ENCODE data around the gene SMYD5.
"Not testable (repeated sequence)": the region's sequence is repeated elsewhere in the genome, so short reads cannot be mapped to it uniquely, and the experiment has no call there.

SMYD5 gene

GRCh38 chr2:73214120-73215035 is at the start of gene SMYD5:
TSS of gene SMYD5 (plus strand) at chr2:73214245. CDS start at chr2:73214267, 22 bp downstream.
- H3K4me3 ChIP-seq (replicated peaks; ENCODE audit: low read depth, low read length) = peak within 1 kb of the TSS; percentile 82
- DNase-seq (ENCODE audit: extremely low read depth, low read depth) = peak; percentile 50
- TF ChIP-seq, protein P1, sequence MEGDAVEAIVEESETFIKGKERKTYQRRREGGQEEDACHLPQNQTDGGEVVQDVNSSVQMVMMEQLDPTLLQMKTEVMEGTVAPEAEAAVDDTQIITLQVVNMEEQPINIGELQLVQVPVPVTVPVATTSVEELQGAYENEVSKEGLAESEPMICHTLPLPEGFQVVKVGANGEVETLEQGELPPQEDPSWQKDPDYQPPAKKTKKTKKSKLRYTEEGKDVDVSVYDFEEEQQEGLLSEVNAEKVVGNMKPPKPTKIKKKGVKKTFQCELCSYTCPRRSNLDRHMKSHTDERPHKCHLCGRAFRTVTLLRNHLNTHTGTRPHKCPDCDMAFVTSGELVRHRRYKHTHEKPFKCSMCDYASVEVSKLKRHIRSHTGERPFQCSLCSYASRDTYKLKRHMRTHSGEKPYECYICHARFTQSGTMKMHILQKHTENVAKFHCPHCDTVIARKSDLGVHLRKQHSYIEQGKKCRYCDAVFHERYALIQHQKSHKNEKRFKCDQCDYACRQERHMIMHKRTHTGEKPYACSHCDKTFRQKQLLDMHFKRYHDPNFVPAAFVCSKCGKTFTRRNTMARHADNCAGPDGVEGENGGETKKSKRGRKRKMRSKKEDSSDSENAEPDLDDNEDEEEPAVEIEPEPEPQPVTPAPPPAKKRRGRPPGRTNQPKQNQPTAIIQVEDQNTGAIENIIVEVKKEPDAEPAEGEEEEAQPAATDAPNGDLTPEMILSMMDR (IDR thresholded peaks at IDR 0.05; ENCODE audit: low read depth, low read length, missing control alignments) = no peak

GRCh38 chr2:73165978-73166377 is 48.1 kb upstream of the SMYD5 start:
- DNase-seq (ENCODE audit: extremely low read depth, low read depth); H3K4me3 ChIP-seq (replicated peaks; ENCODE audit: low read depth, low read length): not testable (repeated sequence)

GRCh38 chr2:73166813-73167212 is 47.2 kb upstream of the SMYD5 start:
- not testable (repeated sequence) for H3K4me3 ChIP-seq (replicated peaks; ENCODE audit: low read depth, low read length); DNase-seq (ENCODE audit: extremely low read depth, low read depth)

DNA sequence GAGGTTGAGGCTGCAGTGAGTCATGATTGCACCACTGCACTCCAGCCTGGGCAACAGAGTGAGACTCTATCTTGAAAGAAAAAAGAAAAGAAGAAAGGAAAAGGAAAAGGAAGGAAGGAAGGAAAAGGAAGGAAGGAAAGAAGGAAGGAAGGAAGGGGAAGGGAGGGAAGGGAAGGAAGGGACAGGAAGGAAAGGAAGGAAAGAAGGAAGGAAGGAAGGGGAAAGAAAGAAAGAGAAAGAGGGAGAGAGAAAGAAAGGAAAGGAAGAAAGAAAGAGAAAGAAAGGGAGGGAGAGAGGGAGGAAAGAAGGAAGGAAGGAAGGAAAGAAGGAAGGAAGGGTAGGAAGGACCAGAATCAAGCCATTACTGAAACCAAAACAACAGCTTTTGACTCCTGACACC is 45.7 kb upstream of the SMYD5 start:
- DNase-seq (ENCODE audit: extremely low read depth, low read depth) = not testable (repeated sequence)

GRCh38 chr2:73170341-73170740 is 43.7 kb upstream of the SMYD5 start:
- not testable (repeated sequence) for DNase-seq (ENCODE audit: extremely low read depth, low read depth); H3K4me3 ChIP-seq (replicated peaks; ENCODE audit: low read depth, low read length)

More for the DNA sequence above, 45.7 kb upstream of the SMYD5 start:
- H3K4me3 ChIP-seq (replicated peaks; ENCODE audit: low read depth, low read length) = not testable (repeated sequence)

DNA sequence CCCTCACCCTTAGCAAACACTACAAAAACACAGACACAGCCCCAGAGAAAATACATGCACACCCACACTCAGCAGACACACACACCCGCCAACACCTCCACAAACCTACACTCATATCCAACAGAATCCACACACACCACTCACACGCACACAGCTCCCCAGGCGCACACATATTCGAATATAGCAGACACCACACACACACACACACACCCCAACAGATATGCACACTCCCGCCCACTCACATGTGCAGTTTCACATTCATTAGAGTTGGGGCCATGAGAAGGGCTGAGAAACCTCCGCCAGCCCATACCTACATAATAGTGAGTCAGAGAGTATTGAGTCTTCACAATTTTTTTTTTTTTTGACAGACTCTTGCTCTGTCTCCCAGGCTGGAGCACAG is 41.1 kb upstream of the SMYD5 start:
- TF ChIP-seq, protein P1 (IDR thresholded peaks at IDR 0.05; ENCODE audit: low read depth, low read length, missing control alignments) = no peak
- H3K4me3 ChIP-seq (replicated peaks; ENCODE audit: low read depth, low read length) = no peak overlapping the region
- DNase-seq (ENCODE audit: extremely low read depth, low read depth) = no peak

GRCh38 chr2:73173781-73174180 is 40.3 kb upstream of the SMYD5 start:
- DNase-seq (ENCODE audit: extremely low read depth, low read depth) = no peak
- no peak overlapping the region for H3K4me3 ChIP-seq (replicated peaks; ENCODE audit: low read depth, low read length)
- TF ChIP-seq, protein P1 (IDR thresholded peaks at IDR 0.05; ENCODE audit: low read depth, low read length, missing control alignments) = no peak

- DNase-seq (ENCODE audit: extremely low read depth, low read depth) = no peak
- TF ChIP-seq, protein P1 (IDR thresholded peaks at IDR 0.05; ENCODE audit: low read depth, low read length, missing control alignments) = no peak
- no peak overlapping the region for H3K4me3 ChIP-seq (replicated peaks; ENCODE audit: low read depth, low read length)
These were observed 39.8 kb upstream of the SMYD5 start for GRCh38 chr2:73174244-73174643.

Measured in HFF-Myc (cell line).